Lower leg skin (tissue), 3 donors: Measurements from ENCODE around the gene AKAP12.

ENCODE experiments used
- CTCF ChIP-seq, 3 donors: fragments of 450-650 bp; IDR thresholded peaks; one replicate each; pipeline ENCODE4 v1.5.1; 2016; ENCODE audit warnings: antibody characterized with exemption in 3 of 3, mild to moderate bottlenecking in 3 of 3, moderate library complexity in 2 of 3
- POLR2A ChIP-seq, 2 donors: fragments of 450-650 bp; IDR thresholded peaks; one replicate each; pipeline ENCODE4 v1.6.1; 2016 to 2017; ENCODE audit warnings: antibody characterized with exemption in 2 of 2, mild to moderate bottlenecking in 1 of 2, moderate library complexity in 1 of 2

- TF ChIP-seq POLR2A (IDR thresholded peaks at IDR 0.05) = no peak
- no peak for TF ChIP-seq CTCF (IDR thresholded peaks at IDR 0.05)
These were observed 86.5 kb downstream of the AKAP12 start for GRCh38 chr6:151326116-151326825.
